GM23338 (cell line): Measurements from ENCODE around the gene IGSF9B. TPM values are rescaled to one million over a fixed set of nuclear protein-coding genes. Genes with fewer than 3 reads are reported as not detected.

Experiments
- CREB1 ChIP-seq: fragments of 250-450 bp; sonication (Bioruptor Pico); IDR thresholded peaks from 2 replicates; pipeline ENCODE4 v1.5.0; 2020; ENCODE audit warnings: low read depth, mild to moderate bottlenecking, moderate library complexity
- CTCF ChIP-seq, 2 experiments: fragments of 200-600 bp in 1 of 2; sonication (generic) in 1 of 2; conservative IDR thresholded peaks; 2 replicates each; pipeline versions ENCODE4 v1.5.1 to v1.6.1; 2016 to 2017; ENCODE audit warnings: antibody characterized with exemption in 2 of 2, low read depth in 2 of 2, mild to moderate bottlenecking in 2 of 2, moderate library complexity in 1 of 2
- EZH2 ChIP-seq: fragments of 200-600 bp; sonication (generic); IDR thresholded peaks from one replicate; pipeline ENCODE4 v1.8.0; 2017; ENCODE audit warnings: antibody characterized with exemption, mild to moderate bottlenecking, low read depth; ENCODE audit not compliant: unreplicated experiment
- POLR2AphosphoS5 ChIP-seq: IDR thresholded peaks from 2 replicates; pipeline ENCODE4 v1.6.1; 2016; ENCODE audit warnings: antibody characterized with exemption, low read depth
- STAT1 ChIP-seq: IDR thresholded peaks from one replicate; pipeline ENCODE4 v1.6.1; 2016; ENCODE audit warnings: antibody characterized with exemption; ENCODE audit not compliant: unreplicated experiment
- ZNF114 ChIP-seq: fragments of 250-450 bp; sonication (Bioruptor Pico); IDR thresholded peaks from 2 replicates; pipeline ENCODE4 v1.5.0; 2020; ENCODE audit warnings: mild to moderate bottlenecking, moderate library complexity
- ZNF331 ChIP-seq: fragments of 250-450 bp; sonication (Bioruptor Pico); IDR thresholded peaks from 2 replicates; pipeline ENCODE4 v1.5.0; 2020; ENCODE audit warnings: low read depth, mild to moderate bottlenecking, moderate library complexity
- ZNF462 ChIP-seq: fragments of 250-450 bp; sonication (Bioruptor Pico); IDR thresholded peaks from 2 replicates; pipeline ENCODE4 v1.5.0; 2020; ENCODE audit warnings: mild to moderate bottlenecking, moderate library complexity
- polyA plus RNA-seq: library from polyadenylated mRNA; unstranded; fragments of >200 nt; fragmentation: Nextera tagmentation; extraction: Ambion mirVana; gene quantifications from 2 replicates; pipeline ENCODE4 v1.2.1, GENCODE V29; 2016
- total RNA-seq: library from RNA; depleted of rRNA; stranded (reverse); fragments of >200 nt; shearing (Covaris generic); gene quantifications from 2 replicates; pipeline ENCODE4 v1.2.3, GENCODE V29; 2014
- TF ChIP-seq, protein P1 (sequence below): IDR thresholded peaks from 2 replicates; pipeline ENCODE4 v1.6.1; 2016; ENCODE audit warnings: antibody characterized with exemption
- TF ChIP-seq, protein P2 (sequence below): IDR thresholded peaks from one replicate; pipeline ENCODE4 v1.6.1; 2018; ENCODE audit warnings: antibody characterized with exemption; ENCODE audit not compliant: unreplicated experiment

IGSF9B gene
- total and polyA plus RNA-seq, 2 experiments from 2014 or later = 8.7 to 51.2 TPM

GRCh38 chr11:134004496-134005172 lies 47.9 kb upstream of the IGSF9B start (continued):
- TF ChIP-seq ZNF462 (CRISPR knock-in tag) = no peak
- TF ChIP-seq CREB1 (CRISPR knock-in tag) = no peak
- no peak for TF ChIP-seq ZNF331
- TF ChIP-seq STAT1 = no peak
- TF ChIP-seq EZH2 = no peak
- TF ChIP-seq CTCF (conservative IDR thresholded peaks at IDR 0.05; ENCODE audit: low read depth in 2 of 2) = no peak
- TF ChIP-seq POLR2AphosphoS5 = no peak
- TF ChIP-seq ZNF114 (CRISPR knock-in tag) = no peak
- TF ChIP-seq, protein P1, sequence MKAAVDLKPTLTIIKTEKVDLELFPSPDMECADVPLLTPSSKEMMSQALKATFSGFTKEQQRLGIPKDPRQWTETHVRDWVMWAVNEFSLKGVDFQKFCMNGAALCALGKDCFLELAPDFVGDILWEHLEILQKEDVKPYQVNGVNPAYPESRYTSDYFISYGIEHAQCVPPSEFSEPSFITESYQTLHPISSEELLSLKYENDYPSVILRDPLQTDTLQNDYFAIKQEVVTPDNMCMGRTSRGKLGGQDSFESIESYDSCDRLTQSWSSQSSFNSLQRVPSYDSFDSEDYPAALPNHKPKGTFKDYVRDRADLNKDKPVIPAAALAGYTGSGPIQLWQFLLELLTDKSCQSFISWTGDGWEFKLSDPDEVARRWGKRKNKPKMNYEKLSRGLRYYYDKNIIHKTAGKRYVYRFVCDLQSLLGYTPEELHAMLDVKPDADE = no peak
- TF ChIP-seq, protein P2, sequence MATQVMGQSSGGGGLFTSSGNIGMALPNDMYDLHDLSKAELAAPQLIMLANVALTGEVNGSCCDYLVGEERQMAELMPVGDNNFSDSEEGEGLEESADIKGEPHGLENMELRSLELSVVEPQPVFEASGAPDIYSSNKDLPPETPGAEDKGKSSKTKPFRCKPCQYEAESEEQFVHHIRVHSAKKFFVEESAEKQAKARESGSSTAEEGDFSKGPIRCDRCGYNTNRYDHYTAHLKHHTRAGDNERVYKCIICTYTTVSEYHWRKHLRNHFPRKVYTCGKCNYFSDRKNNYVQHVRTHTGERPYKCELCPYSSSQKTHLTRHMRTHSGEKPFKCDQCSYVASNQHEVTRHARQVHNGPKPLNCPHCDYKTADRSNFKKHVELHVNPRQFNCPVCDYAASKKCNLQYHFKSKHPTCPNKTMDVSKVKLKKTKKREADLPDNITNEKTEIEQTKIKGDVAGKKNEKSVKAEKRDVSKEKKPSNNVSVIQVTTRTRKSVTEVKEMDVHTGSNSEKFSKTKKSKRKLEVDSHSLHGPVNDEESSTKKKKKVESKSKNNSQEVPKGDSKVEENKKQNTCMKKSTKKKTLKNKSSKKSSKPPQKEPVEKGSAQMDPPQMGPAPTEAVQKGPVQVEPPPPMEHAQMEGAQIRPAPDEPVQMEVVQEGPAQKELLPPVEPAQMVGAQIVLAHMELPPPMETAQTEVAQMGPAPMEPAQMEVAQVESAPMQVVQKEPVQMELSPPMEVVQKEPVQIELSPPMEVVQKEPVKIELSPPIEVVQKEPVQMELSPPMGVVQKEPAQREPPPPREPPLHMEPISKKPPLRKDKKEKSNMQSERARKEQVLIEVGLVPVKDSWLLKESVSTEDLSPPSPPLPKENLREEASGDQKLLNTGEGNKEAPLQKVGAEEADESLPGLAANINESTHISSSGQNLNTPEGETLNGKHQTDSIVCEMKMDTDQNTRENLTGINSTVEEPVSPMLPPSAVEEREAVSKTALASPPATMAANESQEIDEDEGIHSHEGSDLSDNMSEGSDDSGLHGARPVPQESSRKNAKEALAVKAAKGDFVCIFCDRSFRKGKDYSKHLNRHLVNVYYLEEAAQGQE = no peak
